Measurements from ENCODE around the gene DMTF1.

The DMTF1 gene

DNA sequence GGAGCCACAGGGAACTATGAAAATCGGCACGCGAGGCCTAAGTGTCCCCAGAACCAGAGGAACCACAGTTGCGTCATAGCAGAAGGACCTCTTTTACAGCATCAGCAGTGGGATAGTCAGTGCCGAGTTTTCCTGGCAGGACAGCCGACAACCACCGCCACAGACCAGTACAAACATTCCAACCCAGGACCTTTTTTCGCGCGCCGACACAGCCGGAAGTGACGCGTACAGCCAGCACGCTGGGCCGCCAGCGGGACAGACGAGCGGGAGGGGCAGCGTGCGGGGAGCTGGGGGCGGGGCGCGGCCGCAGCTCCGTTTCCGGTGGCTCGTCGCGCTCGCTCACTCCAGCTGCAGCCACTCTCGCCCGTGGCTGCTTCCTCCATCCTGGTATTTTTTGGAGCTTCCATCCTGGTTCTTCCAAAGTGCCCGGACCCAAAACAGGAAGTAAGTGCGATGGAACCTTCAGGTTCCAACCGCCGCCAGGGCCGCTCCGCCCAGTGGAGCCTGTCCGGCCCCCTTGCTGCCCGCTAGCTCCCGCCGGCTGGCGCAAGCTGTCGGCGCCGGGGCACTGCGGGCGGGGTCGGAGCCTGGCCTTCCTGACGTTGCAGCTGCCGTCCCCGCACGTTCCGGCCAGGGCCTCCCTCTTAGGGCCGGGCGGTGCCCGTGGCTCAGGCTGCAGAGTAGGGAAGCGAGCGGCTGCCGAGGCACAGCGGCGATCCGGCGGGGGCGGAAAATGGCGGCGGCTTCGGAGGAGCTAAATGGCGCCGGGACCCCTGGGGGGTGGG, at the start of gene DMTF1 (continued):
- TF ChIP-seq ZNF24 (tag by site-specific recombination; IDR thresholded peaks at IDR 0.05) (0 out of 2 replicates have a peak, but pooled peaks have one; percentile 34), ZBTB26 (tag by site-specific recombination; optimal IDR thresholded peaks at IDR 0.05) (peak; percentile 83), ZNF202 (tag by site-specific recombination; IDR thresholded peaks at IDR 0.05; ENCODE audit: borderline replicate concordance) (no peak), ZNF366 (tag by site-specific recombination; conservative IDR thresholded peaks at IDR 0.05) (peak; percentile 79), KLF7 (tag by site-specific recombination; IDR thresholded peaks at IDR 0.05; ENCODE audit: borderline replicate concordance) (peak; percentile 42; the same call in 1 of the 2 replicates), ZFP41 (tag by site-specific recombination; IDR thresholded peaks at IDR 0.05; ENCODE audit: borderline replicate concordance) (no peak), IKZF3 (tag by site-specific recombination; IDR thresholded peaks at IDR 0.05) (peak; percentile 99), ZNF596 (tag by site-specific recombination; IDR thresholded peaks at IDR 0.05) (no peak; the same call in 1 of the 2 replicates), ZNF341 (tag by site-specific recombination; IDR thresholded peaks at IDR 0.05; ENCODE audit: low read depth) (peak; percentile 72), BCL11A (tag by site-specific recombination; IDR thresholded peaks at IDR 0.05; ENCODE audit: low read depth) (no peak), ZNF2 (tag by site-specific recombination; IDR thresholded peaks at IDR 0.05) (0 out of 2 replicates have a peak, but pooled peaks have one; percentile 20), ZSCAN30 (tag by site-specific recombination; IDR thresholded peaks at IDR 0.05) (peak; percentile 69), ZNF184 (tag by site-specific recombination; IDR thresholded peaks at IDR 0.05) (no peak), ZEB2 (tag by site-specific recombination; IDR thresholded peaks at IDR 0.05) (peak; percentile 71), ZNF221 (tag by site-specific recombination; IDR thresholded peaks at IDR 0.05; ENCODE audit: borderline replicate concordance) (no peak), ZBTB8A (tag by site-specific recombination; IDR thresholded peaks at IDR 0.05) (peak; percentile 75), ZIC2 (tag by site-specific recombination; IDR thresholded peaks at IDR 0.05) (peak; percentile 76), GLIS2 (tag by site-specific recombination; IDR thresholded peaks at IDR 0.05) (peak; percentile 84; the same call in 1 of the 2 replicates), SP3 (tag by site-specific recombination; IDR thresholded peaks at IDR 0.05) (peak; percentile 61), ZXDB (tag by site-specific recombination; IDR thresholded peaks at IDR 0.05) (peak; percentile 55), ZNF501 (tag by site-specific recombination; IDR thresholded peaks at IDR 0.05) (peak; percentile 70), ZNF660 (tag by site-specific recombination; IDR thresholded peaks at IDR 0.05) (peak; percentile 16), GLIS1 (tag by site-specific recombination; IDR thresholded peaks at IDR 0.05) (0 out of 2 replicates have a peak, but pooled peaks have one; percentile 31)
- TF ChIP-seq, protein P1, sequence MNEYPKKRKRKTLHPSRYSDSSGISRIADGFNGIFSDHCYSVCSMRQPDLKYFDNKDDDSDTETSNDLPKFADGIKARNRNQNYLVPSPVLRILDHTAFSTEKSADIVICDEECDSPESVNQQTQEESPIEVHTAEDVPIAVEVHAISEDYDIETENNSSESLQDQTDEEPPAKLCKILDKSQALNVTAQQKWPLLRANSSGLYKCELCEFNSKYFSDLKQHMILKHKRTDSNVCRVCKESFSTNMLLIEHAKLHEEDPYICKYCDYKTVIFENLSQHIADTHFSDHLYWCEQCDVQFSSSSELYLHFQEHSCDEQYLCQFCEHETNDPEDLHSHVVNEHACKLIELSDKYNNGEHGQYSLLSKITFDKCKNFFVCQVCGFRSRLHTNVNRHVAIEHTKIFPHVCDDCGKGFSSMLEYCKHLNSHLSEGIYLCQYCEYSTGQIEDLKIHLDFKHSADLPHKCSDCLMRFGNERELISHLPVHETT (tag by site-specific recombination; IDR thresholded peaks at IDR 0.05) = no peak
- TF ChIP-seq, protein P2, sequence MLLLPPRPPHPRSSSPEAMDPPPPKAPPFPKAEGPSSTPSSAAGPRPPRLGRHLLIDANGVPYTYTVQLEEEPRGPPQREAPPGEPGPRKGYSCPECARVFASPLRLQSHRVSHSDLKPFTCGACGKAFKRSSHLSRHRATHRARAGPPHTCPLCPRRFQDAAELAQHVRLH (tag by site-specific recombination; IDR thresholded peaks at IDR 0.05) = 0 out of 2 replicates have a peak, but pooled peaks have one; percentile 0
- TF ChIP-seq, protein P3, sequence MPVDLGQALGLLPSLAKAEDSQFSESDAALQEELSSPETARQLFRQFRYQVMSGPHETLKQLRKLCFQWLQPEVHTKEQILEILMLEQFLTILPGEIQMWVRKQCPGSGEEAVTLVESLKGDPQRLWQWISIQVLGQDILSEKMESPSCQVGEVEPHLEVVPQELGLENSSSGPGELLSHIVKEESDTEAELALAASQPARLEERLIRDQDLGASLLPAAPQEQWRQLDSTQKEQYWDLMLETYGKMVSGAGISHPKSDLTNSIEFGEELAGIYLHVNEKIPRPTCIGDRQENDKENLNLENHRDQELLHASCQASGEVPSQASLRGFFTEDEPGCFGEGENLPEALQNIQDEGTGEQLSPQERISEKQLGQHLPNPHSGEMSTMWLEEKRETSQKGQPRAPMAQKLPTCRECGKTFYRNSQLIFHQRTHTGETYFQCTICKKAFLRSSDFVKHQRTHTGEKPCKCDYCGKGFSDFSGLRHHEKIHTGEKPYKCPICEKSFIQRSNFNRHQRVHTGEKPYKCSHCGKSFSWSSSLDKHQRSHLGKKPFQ (tag by site-specific recombination; IDR thresholded peaks at IDR 0.05) = no peak
- TF ChIP-seq, protein P4, sequence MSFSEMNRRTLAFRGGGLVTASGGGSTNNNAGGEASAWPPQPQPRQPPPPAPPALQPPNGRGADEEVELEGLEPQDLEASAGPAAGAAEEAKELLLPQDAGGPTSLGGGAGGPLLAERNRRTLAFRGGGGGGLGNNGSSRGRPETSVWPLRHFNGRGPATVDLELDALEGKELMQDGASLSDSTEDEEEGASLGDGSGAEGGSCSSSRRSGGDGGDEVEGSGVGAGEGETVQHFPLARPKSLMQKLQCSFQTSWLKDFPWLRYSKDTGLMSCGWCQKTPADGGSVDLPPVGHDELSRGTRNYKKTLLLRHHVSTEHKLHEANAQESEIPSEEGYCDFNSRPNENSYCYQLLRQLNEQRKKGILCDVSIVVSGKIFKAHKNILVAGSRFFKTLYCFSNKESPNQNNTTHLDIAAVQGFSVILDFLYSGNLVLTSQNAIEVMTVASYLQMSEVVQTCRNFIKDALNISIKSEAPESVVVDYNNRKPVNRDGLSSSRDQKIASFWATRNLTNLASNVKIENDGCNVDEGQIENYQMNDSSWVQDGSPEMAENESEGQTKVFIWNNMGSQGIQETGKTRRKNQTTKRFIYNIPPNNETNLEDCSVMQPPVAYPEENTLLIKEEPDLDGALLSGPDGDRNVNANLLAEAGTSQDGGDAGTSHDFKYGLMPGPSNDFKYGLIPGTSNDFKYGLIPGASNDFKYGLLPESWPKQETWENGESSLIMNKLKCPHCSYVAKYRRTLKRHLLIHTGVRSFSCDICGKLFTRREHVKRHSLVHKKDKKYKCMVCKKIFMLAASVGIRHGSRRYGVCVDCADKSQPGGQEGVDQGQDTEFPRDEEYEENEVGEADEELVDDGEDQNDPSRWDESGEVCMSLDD (tag by site-specific recombination; IDR thresholded peaks at IDR 0.05) = 0 out of 2 replicates have a peak, but pooled peaks have one; percentile 36
- TF ChIP-seq, protein P5, sequence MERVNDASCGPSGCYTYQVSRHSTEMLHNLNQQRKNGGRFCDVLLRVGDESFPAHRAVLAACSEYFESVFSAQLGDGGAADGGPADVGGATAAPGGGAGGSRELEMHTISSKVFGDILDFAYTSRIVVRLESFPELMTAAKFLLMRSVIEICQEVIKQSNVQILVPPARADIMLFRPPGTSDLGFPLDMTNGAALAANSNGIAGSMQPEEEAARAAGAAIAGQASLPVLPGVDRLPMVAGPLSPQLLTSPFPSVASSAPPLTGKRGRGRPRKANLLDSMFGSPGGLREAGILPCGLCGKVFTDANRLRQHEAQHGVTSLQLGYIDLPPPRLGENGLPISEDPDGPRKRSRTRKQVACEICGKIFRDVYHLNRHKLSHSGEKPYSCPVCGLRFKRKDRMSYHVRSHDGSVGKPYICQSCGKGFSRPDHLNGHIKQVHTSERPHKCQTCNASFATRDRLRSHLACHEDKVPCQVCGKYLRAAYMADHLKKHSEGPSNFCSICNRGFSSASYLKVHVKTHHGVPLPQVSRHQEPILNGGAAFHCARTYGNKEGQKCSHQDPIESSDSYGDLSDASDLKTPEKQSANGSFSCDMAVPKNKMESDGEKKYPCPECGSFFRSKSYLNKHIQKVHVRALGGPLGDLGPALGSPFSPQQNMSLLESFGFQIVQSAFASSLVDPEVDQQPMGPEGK (tag by site-specific recombination; IDR thresholded peaks at IDR 0.05) = peak; percentile 72

Measured in HEK293 (cell line).